HG03439 (cell line): ENCODE data around the gene KIAA1217.

Experiments used
- ATAC-seq: cut with Tn5 transposase; IDR thresholded peaks from one replicate; pipeline ENCODE4 v1.9.1; 2021; ENCODE audit warnings: mild to moderate bottlenecking, moderate library complexity; ENCODE audit not compliant: unreplicated experiment

KIAA1217 gene

DNA sequence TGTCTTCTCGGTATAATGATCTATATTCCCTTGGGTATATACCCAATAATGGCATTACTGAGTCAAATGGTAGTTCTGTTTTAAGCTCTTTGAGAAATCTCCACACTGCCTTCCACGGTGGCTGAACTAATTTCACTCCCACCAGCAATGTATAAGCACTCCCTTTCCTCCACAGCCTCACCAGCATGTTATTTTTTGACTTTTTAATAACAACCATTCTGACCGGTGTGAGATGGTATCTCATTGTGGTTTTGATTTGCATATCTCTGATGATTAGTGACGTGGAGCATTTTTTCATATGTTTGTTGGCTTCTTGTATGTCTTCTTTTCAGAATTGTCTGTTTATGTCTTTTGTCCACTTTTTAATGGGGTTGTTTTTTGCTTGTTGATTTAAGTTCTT lies 33.6 kb downstream of the KIAA1217 start:
- ATAC-seq = no peak

DNA sequence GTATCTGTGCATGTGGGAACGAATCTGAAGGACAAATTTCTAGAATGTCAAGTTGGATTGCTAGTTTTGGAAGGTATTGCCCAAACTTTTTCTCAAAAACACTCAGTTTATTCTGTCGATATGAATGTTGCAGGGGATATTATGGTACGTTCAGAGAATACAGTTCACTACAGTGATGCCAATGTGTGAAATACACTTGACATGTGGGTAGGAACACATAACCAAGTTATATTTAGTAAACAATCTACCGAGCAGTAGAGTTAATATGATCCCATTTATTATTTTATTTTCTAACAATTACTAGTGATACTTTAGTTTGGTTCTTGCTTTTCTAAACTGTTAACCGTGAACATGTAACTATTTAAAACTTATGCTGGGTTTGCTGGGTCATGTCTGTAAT lies 37.4 kb downstream of the KIAA1217 start:
- no peak for ATAC-seq

DNA sequence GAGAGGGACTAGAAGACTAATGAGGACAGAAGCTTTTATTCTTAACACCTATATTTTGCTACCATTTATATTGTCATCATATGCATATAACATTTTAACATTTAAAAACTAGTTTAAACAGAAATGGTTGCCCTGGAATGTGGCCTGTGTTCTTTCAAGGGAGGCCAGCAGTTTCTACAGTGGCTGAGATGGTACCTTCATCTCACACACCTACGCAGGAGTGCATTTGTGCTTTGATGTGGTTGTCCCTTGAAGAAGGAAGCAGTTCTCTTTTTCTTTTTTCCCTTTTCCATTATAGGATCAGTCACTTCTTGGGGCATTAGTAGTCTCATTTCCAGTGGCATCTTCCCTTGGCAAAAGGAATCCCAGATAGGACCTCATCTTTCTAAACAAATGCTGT lies 38.9 kb downstream of the KIAA1217 start:
- no peak for ATAC-seq

DNA sequence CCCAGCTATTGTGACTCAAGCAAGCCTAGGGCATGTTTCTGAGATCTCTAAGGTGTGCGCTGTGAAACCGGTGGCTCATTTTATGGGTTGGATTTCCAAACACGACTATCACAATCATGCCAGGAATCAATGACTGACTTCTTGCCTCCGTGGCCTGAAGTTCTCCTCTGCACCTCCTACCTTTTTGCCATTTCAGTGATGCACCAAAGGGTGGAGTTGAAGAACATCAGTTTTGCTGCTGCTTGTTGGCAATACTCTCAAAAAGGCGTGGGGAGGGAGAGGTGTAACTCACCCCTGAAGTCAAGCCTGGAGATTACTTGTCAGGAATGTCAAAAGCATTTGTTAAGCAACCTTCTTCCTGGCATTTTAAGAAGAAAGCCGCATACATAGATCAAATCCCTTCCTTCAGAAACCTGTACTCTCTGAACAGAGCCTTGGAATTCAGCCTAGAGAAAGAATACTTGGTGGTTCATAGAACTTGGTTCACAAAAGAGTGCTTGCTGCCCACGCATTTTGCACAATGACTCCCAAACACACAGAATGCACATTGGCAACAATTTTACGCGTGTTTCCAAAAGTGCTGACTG lies 41.0 kb downstream of the KIAA1217 start:
- no peak for ATAC-seq

DNA sequence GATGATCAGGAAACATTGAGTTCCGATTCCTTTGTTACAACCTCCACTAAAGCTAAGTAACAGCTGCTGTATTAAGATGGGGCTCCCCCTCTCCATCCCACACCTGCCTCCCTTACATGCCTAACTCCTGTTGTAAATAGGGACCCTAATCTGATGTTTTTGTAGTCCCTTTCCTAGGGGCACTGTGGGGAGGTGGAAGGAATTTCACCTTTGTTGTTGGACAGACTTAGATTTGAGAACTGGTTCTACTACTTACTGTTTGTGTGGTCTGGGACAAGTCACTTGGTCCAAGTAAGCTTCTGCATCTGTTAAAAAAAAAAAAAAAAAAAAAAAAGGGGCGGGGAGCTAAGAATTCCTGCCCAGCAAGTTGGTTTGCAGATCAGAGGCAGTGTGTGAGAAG lies 42.6 kb downstream of the KIAA1217 start:
- ATAC-seq = no peak

DNA sequence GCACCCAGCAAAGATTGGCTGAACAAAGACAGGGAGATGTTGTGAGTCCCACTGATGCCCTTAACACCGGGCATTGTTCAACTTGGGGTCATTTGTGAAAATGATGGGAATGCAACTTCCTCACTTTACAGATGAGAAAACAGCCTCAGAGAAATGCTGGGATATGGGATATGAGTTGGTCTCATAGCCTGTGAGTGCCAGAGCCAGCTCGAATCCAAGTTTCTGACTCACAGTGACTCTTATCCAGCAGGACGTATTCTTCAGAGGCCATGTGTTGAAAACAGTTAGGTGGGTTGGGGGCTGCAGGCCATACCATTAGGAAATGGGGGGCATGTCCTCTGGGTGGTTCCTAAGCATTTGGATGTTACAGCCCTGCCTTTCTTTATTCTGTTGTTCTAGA lies 45.2 kb downstream of the KIAA1217 start:
- ATAC-seq = no peak

DNA sequence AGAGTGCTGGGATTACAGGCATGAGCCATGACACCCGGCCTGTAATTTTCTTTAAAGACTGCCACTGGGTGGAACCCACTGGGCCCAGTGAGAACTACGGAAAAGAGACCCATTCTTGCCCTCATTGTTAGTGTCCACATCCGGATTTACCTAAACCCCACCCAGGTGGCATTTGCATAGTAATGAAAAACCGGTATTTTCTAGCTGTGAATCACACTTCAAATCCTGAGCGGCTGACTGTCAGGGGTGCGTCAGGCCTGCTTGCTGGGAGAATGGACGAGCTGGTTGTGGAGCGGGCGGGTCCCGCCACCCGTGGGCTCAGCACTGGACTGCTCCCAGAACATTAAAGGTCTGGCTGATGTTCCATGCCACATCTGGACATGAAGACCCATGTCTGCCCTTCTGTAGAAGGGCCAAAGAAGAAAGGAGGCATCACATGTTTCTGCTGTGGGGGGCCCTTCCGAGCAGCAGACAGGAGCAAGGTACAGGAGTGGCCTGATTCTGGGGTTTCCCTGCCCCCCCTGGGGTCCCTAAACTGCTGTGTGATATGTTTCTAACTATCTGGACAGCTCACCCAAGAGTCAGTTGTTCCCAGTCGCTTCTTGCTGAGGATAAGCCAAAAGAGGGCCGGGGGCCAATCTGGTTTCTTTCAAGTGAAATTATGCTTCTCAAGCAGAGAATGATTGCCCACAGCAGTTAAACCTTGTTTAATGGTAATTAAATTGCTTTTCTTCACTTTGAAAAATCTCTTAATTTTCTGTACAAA lies 46.4 kb downstream of the KIAA1217 start:
- ATAC-seq = no peak

DNA sequence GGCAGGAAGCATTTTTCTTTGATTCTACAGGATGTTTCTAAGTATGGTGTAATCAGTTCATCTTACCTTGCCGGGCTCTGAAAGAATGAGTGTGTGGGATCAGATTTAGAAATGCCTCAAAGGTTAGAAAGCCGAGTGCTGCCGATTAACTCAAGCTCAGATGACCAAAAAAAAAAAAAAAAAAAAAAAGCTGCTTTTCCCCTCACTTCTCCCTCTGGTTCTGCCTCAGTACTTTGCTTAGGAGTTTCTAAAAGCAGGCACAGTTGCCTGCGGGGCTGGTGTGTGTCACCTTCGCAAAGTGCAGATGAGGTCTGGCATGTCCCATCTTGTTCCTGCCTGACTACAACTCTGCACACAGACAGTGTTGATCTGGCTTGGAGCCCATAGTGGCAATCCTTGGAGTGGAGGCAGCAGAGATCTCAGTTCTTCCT lies 47.0 kb downstream of the KIAA1217 start:
- ATAC-seq = no peak

DNA sequence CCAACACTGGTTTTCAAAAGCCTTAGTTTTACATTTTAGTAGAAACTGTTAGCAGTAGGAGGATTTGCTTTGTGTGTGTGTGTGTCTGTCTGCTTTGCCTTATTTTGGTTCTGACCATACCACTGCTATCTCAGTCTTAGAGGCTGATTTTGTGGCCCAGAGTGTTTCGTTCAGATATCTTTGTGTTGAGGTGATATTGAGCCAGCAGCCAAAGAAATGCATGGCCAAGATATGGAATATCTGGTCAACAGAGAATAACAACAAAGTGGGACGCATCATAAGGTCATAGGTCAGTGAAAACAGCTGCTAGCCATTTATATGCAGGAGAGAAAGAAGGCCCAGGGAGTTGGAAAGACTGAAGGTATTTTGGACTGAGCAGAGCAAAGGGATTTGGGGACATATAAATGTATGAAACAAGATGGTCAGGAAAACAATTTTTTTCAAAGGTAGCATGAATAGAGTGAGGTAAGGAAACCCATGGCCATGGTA lies 47.7 kb downstream of the KIAA1217 start:
- no peak for ATAC-seq

DNA sequence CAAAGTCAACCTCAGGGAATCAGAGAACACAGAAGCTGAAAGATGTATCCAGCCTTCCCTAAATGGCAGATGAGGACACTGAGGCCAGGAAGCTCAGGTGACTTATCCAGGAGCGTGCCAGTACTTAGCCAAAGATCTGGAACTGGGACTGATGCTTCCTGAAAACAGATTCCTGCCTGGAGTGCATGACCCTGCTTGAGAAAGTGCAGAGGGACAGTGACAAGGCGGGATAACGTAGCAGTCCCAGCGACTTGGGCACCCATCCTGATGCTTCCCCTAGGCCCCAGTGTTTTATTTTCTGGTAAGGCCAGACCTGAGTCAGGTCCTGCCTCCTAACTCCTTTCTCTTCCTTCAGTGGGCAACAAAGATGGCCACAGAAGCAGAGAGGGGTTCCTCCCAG lies 48.6 kb downstream of the KIAA1217 start:
- ATAC-seq = no peak

DNA sequence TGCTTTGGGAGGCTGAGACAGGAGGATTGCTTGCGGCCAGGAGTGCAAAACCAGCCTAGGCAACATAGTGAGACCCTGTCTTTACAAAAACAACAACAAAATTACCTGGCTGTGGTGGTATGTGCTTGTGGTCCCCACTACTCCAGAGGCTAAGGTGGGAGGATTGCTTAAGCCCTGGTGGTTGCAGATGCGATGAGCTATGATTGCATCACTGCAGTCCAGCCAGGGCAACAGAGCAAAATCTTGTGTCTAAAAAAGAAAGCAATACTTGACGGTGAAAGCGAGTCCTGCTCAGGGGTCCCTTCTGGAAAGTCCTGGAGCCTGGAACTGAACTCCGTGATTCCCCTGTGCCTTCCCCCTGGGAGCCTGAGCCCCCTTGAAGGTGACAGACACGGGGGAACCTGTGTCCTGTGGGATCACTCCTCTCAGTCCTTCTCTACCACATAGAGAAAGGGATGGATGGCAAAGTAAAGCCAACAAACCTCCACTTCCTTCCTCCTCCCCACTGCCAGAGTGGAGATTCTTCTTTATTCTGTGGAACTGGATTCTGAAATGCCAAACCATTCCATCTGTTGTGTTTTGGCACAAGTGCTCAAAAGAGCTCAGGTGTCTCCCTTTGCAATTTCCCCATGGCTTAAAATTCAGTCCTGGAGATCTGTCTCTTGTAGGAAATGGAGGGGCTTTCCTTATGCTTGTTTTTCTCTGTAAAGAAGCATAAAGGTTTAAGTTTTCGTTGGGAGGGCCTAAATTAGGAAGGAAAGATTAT lies 50.6 kb downstream of the KIAA1217 start:
- no peak for ATAC-seq

DNA sequence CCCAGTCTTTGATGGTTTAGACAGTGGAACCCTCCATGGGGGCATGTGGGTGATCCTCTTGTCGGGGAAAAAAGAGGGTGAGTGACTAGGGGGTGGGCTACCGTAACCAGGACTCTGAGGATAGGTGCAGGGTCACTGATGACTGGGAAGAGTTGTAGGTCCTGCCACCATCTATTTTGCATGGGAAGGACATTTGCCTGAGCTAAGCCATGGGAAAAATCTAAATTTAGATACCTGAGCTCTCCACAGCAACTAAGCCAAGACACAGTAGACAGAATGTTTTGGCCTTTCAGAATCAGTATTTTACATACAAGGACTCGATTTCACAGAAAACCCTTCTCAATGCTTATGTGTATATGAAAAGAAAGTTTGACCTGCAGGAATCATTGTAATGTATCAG lies 52.7 kb downstream of the KIAA1217 start:
- ATAC-seq = no peak

DNA sequence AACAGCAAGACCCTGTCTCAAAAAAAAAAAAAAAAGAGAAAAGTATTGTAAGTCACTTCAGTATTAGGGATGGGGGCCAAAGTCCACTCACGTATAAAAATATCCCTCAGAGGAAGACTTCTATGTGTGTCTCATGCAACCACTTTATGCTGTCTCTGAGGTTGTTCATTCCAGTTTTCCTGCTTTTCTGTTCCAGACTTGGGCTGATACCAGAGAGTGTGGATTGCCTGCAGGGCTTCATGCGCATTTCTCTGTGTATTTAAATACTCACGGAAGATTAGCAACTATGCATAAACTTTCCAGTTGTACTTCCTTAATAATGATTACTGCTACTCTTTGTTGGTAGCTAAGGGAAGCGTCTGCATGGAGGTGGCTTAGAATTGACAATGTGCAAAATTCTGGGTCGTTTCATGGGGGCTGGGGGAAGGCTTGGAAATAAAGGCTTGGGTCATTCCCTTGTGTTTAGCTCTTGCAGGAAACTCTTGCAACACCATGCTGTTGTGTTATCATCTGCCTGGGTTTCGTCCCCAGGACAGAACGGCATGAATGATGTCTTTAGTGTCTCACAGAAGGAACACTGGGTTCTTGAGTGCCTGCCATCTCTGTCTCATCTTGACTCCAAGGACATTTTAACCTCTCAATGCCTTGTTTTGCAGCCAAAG lies 54.1 kb downstream of the KIAA1217 start:
- ATAC-seq = no peak

DNA sequence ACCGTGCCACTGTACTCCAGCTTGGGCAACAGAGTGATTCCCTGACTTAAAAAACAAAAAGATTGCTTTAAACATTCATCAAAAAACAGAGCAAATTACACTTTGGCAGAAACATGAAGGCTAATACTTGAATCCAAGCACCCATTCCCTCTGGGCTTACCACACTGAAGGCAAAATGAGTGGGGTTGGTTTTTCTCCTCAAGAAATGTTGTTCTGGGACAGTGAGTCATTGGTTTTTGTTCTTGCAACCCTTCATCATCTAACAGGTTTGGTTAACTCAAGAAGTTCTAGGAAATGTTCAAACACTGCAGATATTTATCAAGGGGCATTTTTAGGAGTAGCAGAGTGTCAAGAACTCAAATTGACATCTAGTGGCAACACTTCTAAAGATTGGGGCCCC lies 60.5 kb downstream of the KIAA1217 start:
- ATAC-seq = no peak

DNA sequence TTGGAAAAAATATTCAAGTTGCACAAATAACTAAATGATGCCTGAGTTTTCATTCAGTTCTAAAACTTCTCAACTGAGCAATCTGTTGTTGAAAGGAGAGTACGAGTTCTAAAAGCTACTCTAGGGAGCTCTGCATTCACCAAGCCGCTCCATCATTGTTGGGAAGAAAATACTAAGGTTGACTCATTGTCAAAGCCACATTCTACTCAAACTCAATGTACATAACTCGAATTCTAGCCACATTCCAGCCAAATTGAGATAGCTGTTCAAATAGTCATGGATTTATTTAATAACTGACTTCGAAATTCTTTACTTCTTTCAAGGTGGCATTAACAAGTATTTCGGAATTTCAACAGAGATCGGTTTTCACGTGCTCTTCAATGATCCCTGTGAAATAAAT lies 63.4 kb downstream of the KIAA1217 start:
- no peak for ATAC-seq

DNA sequence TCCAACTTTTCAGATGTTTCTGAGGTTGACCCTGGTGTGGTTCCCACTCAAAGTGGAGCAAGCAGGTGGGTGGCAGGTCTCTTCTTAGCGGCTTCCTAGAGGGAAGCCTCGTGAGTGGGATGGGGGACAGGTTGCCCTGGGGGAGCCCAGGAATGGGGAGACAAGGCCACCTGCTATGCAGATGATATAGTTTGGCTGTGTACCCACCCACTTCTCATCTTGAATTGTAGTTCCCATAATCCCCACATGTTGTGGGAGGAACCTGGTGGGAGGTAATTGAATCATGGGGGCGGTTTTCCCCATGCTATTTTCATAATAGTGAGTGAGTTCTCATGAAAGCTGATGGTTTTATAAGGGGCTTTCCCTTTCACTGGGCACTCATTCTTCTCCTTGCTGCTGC lies 68.3 kb downstream of the KIAA1217 start:
- no peak for ATAC-seq

DNA sequence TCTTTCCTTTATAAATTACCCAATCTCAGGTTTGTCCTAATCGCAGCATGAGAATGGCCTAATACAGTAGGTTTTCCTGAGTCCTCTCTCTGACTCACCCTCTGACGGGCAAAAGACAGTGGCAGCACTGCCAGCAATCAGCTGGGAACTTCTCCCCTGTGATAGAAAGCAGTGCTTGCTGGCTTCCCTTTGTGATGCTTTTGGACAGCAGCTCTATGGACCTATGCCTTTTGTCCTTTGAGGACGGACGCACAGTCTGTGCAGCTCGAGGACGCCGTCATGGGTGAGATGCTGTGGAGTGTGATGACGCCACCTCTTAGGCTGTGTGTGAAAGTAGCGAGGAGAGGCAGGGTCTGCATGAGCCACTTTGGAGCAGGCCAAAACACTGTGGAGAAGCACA lies 68.8 kb downstream of the KIAA1217 start:
- no peak for ATAC-seq

DNA sequence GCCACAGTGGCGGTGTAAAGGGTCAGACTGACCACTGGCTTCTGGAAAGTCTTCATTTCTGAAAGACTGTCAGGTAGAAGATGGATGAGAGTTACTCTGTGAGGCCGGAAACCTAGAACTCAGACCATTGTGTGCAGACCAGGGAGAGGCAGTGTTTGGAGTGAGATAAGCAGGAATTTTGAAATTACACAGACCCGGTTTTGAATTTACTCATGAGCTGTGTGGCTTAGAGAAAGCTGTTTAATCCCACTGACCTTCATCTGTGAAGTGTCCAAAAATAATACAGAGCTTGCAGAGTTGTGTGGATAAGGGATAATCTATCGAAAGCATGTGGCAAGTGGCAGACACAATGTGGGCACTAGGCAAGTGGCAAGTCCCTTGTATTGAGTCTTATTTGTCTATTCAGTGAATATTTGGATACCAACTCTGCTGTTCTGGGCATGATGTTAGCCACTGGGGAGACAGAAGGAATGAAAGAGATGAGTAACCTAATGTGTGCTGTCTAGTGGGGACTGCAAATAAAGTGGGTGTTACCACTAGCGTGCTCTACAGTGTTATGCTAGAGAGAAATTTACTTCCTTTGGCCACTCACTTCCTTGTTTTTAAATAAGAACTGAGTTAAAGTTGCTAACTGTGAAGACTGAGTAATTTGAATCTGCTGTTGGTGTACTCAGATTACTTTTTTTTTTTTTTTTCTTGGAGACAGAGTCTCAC lies 69.4 kb downstream of the KIAA1217 start:
- no peak for ATAC-seq

DNA sequence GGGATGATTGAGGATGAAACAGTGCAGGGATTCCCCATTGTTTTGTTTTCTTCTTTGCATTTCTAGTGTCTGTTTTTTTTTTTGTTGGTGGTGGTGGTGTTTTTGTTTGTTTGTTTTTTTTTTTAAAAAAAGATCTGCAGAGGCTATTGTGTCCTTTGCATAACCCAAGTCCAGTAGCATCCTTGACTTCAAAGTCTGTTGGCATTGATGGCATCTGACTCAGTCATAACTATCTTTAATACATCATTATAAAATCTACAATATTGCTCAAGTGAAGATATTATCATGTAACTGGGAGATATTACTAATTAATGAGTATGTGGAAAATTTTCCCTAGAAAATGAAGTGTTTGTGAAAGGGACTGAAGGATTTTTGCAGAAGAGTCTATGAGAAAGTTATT lies 70.2 kb downstream of the KIAA1217 start:
- no peak for ATAC-seq

DNA sequence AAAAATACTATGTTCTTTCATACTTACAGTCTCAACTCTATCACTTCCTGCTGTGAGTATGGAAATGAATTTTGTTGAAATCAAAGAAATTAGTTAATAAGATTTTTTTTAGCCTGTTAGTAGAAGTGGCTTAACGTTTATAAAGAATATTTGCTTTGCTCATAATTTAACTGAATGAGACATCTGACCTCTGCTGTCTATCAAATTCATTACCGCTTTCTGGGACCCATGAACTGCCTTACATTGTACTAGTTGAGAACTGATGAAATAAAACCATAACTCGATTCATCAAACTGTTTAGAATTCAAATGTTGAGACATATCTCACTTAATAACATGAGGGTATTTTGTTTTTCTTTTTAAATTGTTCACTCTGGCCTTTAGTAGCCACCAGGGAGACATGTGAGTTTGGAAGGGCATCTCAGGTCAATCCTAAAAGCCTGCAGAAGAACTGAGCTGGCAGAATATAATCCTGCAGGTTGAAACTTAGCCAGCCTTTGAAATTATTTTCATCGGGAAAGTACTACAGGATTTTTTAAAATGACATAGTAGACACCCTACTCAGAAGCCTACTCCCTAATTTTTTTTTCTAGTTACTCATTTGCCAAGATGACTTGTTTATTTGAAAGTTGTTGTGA lies 78.7 kb downstream of the KIAA1217 start:
- no peak for ATAC-seq
